A549 (cell line): ENCODE results near the gene SBF2.

ENCODE experiments used
- ESRRA ChIP-seq: fragments of 150-350 bp; IDR thresholded peaks from 2 replicates; pipeline ENCODE4 v1.6.1; 2014; ENCODE audit warnings: mild to moderate bottlenecking, low read length, borderline replicate concordance
- MAFK ChIP-seq: fragments of 450-650 bp; IDR thresholded peaks from 2 replicates; pipeline ENCODE4 v1.6.1; 2014; ENCODE audit not compliant: partially characterized antibody
- POLR2A ChIP-seq: IDR thresholded peaks from 2 replicates; pipeline ENCODE4 v1.6.1; 2012; ENCODE audit warnings: mild to moderate bottlenecking, low read length
- RFX5 ChIP-seq: fragments of 450-650 bp; IDR thresholded peaks from 2 replicates; pipeline ENCODE4 v1.7.1; 2014; ENCODE audit warnings: antibody characterized with exemption, mild to moderate bottlenecking, moderate library complexity
- ZFP36 ChIP-seq: fragments of 450-650 bp; IDR thresholded peaks from 2 replicates; pipeline ENCODE4 v1.6.1; 2014; ENCODE audit warnings: borderline replicate concordance; ENCODE audit not compliant: partially characterized antibody
- ZNF302 ChIP-seq: fragments of 250-450 bp; sonication (Bioruptor Pico); IDR thresholded peaks from 2 replicates; pipeline ENCODE4 v1.9.0; 2021; ENCODE audit warnings: inconsistent platforms, mild to moderate bottlenecking, moderate library complexity
- TF ChIP-seq, protein P1 (sequence below): fragments of >200 bp; sonication (Bioruptor Twin); formaldehyde crosslinking; IDR thresholded peaks from 3 replicates; pipeline ENCODE4 v1.5.1; 2016

DNA sequence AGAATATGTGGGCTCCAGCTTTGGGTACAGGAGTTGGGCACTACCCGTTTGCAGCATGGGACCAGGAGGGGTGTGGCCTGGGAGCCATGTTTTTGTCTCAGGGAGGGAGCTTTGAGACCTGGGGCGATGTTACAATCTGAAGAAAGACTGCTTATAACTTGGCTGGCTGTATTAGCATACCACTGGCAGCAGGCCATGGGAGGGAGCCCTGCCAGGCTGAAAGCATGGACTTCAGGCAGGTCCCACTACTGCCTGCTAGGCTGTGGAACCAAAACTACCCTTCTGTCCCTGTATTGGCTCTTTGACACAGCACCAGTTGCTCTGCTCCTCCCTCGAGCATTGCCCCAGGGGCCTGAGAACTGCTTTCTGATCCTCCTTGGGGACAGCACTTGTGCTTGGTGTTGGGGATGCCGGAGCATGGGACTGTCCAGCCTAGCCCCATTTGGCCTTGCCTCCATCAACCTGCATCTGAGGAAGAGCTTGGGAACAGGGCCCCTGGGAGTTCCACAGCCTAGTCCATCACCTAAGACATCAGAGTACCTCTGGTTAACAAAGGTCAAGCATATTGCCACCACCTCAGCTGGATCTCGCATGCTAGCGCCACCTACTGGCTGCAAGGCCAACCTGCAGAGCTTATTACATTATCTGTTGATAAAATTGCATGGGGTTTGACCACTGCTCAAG is 217.4 kb downstream of the SBF2 start:
- TF ChIP-seq POLR2A, result no peak
- TF ChIP-seq MAFK, result no peak
- TF ChIP-seq ZFP36, result no peak
- TF ChIP-seq, protein P1, sequence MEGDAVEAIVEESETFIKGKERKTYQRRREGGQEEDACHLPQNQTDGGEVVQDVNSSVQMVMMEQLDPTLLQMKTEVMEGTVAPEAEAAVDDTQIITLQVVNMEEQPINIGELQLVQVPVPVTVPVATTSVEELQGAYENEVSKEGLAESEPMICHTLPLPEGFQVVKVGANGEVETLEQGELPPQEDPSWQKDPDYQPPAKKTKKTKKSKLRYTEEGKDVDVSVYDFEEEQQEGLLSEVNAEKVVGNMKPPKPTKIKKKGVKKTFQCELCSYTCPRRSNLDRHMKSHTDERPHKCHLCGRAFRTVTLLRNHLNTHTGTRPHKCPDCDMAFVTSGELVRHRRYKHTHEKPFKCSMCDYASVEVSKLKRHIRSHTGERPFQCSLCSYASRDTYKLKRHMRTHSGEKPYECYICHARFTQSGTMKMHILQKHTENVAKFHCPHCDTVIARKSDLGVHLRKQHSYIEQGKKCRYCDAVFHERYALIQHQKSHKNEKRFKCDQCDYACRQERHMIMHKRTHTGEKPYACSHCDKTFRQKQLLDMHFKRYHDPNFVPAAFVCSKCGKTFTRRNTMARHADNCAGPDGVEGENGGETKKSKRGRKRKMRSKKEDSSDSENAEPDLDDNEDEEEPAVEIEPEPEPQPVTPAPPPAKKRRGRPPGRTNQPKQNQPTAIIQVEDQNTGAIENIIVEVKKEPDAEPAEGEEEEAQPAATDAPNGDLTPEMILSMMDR, result no peak
- TF ChIP-seq ZNF302 (CRISPR knock-in tag), result no peak
- no peak for TF ChIP-seq ESRRA
- no peak for TF ChIP-seq RFX5
